Stimulated activated CD8-positive, alpha-beta memory T cell treated with anti-CD3 and anti-CD28 coated beads, Interleukin-15, amount 100 ng/mL, for 24 hours (primary cell): ENCODE measurements around the gene VMP1.
"Not testable (repeated sequence)": the region's sequence is repeated elsewhere in the genome, so short reads cannot be mapped to it uniquely, and the experiment has no call there.

Source experiments
- DNase-seq: peaks from one replicate; pipeline ENCODE4 v3.0.0-alpha.2; 2020; ENCODE audit warnings: low read depth

Gene VMP1

DNA sequence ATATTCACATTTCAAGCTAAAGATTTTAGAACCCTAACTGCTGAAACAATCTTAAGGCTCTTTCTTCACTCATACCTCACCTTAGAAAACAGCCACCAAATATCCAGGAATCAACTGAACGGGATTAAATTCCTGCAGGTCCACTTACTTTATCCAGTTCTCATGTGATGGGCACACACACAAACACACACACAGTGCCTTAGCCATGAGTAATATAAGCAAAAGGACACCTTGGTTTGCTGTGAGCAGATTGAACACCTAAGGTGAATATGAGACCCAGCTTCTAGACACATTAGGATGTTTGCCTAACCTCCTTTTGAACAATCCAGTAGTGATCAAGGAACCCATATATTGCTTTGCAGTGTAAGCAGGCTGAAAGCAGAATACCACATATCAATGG, 103.8 kb downstream of the VMP1 start:
- DNase-seq: no peak

DNA sequence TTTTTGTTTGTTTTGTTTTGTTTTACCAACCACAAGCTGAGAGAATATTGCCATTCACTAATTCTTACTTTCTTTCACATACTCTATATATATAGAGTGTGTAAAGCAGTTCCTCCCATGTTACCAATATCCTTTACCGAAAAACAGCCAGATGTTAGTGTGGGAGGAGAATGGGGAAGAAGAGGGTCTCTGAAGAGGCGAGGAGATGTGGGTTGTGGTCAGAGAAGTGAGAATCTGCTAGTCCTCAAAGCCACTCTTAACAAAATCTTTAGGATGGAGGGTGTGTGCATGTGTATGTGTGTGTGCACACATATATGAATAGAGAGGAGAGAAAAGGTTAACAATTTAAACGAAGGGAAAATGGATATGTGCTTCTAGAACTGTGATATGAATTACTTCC, 104.7 kb downstream of the VMP1 start:
- no peak for DNase-seq

DNA sequence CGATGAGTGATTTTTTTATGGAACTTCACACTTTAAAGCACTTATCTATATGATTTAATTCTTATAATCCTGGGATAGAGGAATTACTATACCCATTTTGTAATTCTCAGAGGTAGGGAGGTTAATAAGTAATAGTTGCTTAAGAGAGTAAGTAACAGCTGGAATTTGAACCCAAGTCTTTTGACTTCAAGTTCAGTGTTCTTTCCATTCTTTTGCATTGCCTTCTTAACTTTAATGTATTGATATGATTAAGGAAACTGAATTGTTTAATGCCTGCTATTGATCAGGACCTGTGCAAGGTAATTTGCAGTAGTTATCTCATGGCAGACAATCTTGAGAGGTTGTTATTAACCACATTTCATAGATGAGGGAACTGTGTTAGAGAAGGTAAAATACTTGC, 106.8 kb downstream of the VMP1 start:
- no peak for DNase-seq

DNA sequence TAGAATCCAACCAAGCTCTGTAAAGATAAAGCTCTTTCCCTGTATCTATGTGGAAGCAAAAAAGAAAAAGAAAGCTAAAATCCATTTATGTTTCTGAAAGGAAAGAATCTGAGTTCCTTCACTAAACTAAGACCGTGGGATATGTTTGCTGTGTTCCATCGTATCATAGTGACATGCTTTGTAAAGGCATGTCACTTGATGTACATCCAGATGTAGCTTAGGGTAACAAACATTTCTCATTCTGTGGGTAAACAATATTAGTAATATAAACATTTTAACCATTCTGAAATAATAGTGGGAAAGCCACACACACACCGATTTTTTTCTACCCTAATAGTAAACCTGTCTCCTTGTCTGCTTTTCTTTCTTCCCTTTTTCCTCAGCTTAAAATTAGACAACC, 107.2 kb downstream of the VMP1 start:
- no peak for DNase-seq

DNA sequence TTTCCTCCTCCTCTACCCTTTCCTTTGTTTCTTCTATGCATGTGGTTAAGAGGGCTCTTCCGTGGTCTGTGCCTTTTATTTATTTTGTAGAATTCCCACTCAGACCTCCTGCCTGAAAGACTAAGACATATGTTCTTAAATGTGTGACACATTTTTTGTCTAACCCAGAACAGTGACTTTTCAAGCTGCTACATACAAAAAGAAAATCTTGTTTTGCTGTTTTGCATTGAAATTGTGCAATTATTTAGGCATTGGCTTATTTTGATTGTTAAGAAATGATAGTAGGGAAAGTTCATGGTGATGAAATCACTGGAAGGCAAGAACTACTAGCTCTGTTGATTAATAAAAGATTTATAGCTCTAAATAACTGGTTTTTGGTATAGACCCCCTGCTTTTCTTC, 108.5 kb downstream of the VMP1 start:
- no peak for DNase-seq

DNA sequence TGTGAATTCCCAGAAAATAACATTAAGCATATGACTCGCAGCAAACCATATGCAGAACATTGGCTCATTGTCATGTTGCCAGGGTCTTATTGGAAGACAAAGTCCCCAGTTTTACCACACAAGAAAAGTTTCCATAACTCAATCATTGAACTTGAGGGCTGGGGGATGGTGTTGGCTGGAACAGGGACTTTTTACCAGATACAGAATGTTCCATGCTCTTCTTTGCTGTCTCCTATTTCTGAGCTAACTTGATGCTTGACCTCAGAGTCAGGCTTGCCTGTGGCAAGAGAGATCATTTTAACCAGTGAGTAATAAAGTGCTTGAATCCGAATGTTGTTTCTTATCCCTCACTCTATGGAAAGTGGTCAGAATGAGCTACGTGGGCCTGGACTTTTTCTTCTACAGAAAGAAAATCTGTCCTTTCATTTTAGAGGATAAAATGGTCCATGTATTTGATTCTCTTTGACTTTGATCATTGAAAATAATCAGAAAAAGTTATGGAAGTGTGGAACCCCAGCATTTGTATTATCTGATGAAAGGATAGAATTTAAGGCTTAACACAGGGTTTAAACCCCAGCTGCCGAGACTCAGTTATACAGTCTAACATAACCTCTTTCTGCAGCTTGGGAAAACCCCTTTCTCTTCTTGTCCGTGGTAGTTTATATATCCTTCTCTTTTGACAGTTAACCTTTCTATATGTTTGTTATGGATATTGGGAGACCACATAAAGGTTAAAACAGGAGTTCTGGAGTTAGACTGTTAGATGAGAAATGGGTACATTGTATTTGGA, 118.3 kb downstream of the VMP1 start:
- no peak for DNase-seq

DNA sequence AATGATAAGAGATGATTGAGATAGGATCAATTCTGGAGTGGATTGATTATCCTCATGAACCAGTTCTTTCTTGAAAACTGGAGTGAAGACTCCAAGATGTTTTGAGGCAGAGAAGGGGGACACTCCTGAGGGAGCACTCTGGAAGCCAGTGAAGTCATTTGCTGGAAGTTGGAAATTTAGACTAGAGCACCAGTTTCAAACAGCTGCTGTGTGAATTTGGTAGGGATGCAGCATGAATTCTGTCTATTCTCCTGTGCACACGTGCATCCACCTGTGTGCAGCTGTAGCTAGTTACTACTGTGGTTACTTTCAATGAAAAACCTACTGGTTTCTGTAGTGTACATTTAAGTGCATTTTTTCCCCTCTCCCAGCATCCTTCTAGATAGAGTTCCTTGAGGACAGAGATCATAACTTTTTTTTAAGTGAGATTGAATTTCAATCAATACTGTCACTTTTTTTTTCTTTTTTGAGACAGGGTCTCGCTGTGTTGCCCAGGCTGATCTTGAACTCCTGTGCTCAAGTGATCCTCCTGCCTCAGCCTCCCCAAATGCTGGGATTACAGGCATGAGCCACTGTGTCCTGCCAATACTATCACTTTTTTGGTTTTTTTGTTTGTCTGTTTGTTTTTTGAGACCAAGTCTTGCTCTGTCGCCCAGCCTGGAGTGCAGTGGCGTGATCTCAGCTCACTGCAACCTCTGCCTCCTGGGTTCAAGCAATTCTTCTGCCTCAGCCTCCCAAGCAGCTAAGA, 119.4 kb downstream of the VMP1 start:
- DNase-seq: no peak

DNA sequence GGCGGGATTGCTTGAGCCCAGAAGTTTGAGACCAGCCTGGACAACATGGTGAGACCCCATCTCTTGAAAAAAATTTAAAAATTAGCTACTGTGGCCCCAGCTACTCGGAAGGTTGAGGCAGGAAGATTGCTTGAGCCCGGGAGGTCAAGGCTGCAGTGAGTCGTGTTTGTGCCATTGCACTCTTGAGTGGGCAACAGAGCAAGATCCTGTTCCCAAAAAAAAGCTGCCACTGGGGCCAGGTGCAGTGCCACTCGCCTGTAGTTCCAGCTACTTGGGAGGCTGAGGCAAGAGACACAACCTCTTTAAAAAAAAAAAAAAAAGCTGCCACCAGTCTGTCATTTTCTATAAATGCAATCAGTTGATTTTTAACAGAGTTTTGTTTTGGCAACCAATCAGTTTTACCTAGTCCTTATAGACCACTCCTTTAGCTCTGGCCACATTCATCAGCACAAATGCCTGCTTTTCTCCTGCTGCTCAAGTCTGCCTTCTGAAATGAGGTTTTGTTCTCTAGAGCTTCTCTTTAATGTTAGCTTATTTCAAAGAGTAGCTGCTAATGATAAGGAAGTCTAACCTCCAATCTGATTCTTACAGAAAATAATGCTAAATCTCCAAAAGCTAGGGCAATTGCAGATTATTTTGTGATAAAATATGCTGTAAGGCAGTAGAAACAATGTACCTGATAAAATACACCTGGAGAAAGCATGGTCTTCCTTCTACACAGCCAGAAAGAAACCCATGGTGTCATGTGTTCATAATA, 120.4 kb downstream of the VMP1 start:
- no peak for DNase-seq

DNA sequence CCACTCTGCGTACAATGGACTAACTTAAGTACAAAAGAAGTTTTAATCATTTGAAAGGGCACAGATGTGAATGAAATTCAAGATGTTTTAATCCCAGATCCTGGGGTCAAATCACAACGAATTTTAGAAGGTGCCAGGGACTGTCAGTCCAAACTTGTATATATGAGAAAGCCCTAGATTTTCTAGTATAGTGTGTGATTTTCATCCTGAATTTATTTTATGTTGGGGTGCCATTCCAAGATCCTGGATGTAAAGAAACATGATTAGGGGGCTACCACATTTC, 121.0 kb downstream of the VMP1 start:
- DNase-seq: no peak

DNA sequence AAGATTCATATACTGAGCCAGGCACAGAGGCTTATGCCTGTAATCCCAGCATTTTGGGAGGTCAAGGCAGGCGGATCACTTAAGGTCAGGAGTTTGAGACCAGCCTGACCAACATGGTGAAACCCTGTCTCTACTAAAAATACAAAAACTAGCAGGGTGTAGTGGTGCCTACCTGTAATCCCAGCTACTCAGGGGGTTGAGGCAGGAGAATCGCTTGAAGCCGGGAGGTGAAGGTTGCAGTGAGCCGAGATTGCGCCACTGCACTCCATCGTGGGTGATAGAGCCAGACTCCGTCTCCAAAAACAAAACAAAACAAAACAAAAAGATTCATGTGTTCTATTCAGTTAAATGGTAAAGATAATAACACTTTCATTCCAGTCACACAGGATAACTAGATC, 121.4 kb downstream of the VMP1 start:
- DNase-seq: not testable (repeated sequence)

DNA sequence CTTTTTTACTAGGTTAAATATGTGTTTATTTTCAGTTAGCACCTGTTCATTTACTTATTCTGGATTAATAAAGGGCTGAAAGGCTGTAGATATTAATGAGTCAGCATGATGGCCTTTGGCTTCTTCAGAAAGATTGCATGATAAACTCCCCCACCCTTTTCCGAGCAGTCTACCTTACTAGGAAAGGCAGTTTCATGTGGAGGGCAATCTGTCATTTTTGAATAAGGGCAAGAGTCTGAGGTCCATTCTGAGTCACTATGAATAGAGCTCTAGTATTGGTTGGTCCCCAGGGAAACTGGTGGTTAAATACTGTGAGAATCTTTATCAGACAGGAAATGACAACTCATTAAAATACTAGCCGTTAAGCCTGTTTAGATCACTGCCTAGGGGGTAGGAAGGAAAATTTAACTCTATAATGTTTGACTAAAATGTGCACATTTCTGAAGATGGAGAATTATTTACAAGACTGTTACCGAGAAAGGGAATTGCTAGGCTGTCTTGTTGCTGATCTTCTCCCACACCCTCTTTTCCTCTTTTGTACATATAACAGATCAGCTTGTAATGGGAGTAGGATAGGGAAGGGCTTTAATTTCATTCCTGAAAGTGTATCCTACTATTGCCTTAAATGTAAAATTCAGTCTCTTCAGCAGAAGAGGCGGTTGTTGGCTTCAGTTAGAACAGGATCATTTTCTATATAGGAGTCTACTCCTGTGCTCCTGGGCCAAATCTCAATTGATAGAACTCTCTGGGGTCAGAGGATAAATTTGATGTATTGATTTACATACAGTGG, 122.0 kb downstream of the VMP1 start:
- no peak for DNase-seq

DNA sequence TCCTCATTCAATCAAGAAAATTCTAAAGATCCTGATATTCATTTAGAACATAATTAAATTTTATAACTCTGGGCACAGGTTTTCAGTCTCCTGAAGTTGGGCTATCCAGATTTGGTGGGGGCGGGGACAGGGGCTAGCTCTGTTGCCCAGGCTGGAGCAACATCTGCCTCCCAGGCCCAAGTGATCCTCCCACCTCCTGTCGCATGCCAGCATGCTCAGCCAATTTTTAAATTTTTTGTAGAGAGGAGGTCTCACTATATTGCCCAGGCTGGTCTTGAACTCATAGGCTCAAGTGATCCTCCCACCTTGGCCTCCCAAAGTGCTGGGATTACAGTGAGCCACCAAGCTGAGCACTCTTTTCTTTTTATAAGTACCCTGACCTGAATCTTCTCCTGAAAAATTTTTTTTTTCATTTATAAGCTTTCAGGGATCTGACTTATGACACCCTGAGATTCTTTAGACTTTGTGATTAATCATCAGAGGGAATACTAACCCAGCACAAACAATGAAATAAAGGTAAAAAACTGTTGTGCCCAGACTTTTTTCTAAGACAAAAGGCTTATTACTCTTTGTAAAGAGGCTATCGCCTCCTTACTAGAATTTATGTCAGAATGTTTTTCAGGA, 122.7 kb downstream of the VMP1 start:
- DNase-seq: no peak

DNA sequence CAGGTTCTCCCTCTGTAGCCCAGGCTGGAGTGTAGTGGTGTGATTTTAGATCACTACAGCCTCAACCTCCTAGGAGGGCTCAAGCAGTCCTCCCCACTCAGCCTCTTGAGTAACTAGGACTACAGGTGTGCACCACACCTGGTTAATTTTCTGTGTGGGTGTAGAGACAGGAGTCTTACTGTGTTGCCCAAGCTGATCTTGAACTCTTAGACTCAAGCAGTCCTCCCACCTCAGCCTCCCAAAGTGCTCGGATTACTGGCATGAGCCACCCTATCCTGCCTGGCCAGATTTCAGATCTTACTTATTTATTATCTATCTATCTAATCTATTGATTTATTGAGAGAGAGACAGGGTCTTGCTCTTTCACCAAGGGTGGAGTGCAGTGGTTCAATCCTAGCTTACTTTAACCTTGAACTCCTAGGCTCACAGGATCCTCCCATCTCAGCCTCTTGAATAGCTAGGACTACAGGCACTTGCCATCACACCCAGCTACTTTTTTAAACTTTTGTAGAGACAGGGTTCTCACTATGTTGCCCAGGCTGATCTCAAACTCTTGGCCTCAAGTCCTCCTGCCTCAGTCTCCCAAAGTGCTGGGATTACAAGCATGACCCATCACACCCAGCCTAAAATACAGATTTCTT, 123.5 kb downstream of the VMP1 start:
- no peak for DNase-seq

DNA sequence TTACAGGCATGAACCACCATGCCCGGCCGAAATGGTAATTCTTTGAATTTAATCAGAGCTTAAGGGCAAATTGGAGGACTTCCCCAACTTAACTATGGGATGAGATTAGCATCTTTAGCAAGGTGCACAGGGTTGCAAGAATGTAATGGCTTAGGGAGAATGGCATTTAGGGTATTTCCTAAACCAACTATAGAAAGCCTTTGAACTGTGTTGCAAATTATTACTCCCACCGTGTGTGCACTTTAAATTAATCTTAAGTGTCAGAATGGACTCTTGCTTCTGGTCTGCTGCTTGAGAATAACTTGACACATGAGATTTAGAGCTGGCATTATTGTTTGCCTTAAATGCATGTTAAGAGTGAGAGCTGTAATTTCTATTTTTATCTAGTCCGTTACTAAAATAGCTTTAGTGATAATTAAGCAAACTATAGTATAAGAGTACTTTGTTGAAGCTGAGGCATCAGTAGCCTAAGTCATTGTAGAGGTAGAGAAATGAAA, 125.5 kb downstream of the VMP1 start:
- DNase-seq: no peak

DNA sequence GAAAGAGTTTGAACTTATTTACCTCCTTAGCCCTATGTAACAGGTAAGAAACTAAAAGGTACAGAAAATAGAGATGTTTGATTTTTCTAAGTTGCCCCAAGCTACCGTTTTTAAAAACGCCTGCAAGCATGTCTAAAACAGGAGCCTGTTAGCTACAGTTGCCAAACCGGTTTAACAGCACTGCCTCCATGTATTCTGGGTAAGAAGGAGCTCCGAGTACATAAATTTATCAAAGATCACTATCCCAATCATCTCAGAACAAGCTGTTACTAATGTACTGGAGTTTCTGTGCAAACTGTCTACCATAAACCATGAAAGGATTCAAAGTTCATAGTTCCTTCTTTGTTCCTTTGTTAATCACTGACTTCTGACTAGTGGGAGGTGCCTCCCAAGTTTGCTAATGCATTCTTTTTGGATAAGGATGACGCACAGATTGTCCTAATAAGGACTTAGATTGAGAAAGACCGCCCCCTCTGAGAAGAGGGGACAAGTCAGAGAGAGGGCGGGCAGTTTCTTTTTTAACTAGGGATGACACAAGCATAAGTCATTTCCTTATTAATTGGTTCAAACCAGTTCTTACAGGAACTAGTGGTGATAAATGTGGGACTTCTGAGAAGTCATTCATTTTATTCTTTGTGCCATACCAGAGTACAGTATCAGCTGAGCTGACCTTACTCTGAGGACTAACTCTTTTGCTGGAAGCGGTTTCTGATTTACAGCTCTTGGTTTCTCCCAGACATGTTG, 130.0 kb downstream of the VMP1 start:
- no peak for DNase-seq

DNA sequence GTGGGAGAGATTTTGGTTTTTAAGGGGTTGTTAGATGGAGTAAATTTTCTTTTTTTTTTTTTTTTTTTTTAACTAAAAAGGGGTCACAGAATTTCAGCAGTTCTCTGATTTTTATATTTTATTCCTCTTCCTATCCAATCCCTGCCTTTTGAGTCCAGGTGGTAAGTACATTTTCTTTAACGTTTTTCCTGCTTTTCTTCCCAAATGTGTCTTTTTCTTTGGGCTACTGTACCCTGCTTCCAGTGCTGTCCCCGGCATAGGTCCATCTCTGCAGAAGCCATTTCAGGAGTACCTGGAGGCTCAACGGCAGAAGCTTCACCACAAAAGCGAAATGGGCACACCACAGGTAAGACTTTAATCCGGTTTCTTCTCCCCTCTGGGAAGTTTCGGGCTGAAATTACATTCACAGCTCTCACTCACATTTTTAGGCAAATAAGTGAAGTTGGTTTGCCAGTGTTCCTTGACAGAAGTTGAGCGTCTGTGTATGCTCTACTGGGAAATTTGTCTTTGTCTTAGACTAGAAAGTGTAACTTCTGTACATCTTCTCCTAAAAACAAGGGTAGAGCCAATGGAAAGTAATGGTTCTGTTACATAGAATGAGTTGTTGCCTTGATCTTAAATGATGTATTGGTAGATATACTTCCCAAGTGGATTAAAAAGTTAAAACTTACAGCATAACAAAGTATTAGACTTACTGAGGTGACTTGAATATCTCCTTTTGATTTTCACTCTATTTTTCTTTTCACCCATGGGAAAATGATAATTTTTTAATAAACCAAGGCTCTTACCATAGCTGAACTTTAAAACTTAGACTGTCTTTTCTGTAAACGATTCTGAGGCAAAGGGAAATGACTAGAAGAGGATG, 130.8 kb downstream of the VMP1 start:
- DNase-seq: no peak

DNA sequence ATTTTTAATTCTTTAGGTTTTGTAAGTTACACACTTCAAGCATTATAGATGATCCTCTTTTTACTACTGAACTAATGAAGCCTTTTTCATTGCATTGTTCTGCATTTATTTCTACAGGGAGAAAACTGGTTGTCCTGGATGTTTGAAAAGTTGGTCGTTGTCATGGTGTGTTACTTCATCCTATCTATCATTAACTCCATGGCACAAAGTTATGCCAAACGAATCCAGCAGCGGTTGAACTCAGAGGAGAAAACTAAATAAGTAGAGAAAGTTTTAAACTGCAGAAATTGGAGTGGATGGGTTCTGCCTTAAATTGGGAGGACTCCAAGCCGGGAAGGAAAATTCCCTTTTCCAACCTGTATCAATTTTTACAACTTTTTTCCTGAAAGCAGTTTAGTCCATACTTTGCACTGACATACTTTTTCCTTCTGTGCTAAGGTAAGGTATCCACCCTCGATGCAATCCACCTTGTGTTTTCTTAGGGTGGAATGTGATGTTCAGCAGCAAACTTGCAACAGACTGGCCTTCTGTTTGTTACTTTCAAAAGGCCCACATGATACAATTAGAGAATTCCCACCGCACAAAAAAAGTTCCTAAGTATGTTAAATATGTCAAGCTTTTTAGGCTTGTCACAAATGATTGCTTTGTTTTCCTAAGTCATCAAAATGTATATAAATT, 132.3 kb downstream of the VMP1 start:
- DNase-seq: no peak

DNA sequence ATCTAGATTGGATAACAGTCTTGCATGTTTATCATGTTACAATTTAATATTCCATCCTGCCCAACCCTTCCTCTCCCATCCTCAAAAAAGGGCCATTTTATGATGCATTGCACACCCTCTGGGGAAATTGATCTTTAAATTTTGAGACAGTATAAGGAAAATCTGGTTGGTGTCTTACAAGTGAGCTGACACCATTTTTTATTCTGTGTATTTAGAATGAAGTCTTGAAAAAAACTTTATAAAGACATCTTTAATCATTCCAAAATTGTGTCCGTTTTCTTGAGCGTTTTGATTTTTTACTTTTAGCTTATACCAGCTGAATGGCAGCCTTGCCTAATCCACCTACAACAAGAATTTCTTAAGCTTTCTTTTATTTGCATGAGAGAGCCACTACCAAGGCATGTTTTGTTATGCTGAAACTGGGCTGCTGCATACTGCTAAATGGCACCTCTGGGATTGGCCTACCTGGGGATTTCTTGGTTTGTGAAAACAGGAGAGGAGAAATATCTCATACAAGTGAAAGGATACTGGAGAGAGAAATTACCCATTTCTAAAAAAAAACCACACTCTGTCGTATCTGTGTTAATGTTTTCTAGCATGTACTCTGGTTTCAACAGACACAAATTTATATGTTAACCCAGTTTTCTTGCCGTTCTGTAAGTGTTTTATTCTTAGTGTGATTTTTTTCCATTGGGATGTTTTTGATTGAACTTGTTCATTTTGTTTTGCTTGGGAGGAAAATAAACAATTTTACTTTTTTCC, 133.1 kb downstream of the VMP1 start:
- DNase-seq: no peak
